Stimulated activated CD4-positive, alpha-beta T cell treated with anti-CD3 and anti-CD28 coated beads, Interleukin-15, amount 100 ng/mL, for 48 hours (primary cell): ENCODE results near the gene VWF.

ENCODE experiments used
- DNase-seq, 2 donors: peaks; one replicate each; pipeline ENCODE4 v3.0.0-alpha.2; 2020; ENCODE audit warnings: low read depth in 2 of 2

VWF gene

GRCh38 chr12:5948696-5949095 lies 175.8 kb downstream of the VWF start:
- DNase-seq: no peak

GRCh38 chr12:5947006-5947405 lies 177.5 kb downstream of the VWF start:
- no peak for DNase-seq

GRCh38 chr12:5946388-5946787 lies 178.1 kb downstream of the VWF start:
- DNase-seq: no peak

GRCh38 chr12:5945071-5946008 lies 179.1 kb downstream of the VWF start, which contains the start of gene ANO2:
Gene ANO2 (minus strand): TSS chr12:5945259. CDS start chr12:5945217, 42 bp downstream.
- no peak for DNase-seq

GRCh38 chr12:5944688-5945070 lies 179.8 kb downstream of the VWF start:
- no peak for DNase-seq

- no peak for DNase-seq
These were observed 180.4 kb downstream of the VWF start for GRCh38 chr12:5944053-5944452.

- DNase-seq: no peak
These were observed 182.6 kb downstream of the VWF start for GRCh38 chr12:5941907-5942306.

- no peak for DNase-seq
These were observed 196.5 kb downstream of the VWF start for GRCh38 chr12:5927732-5928516.

GRCh38 chr12:5925646-5926045 lies 198.8 kb downstream of the VWF start:
- no peak for DNase-seq

- DNase-seq: no peak
These were observed 200.1 kb downstream of the VWF start for GRCh38 chr12:5924342-5924741.

GRCh38 chr12:5923751-5924150 lies 200.7 kb downstream of the VWF start:
- DNase-seq: no peak

- no peak for DNase-seq
These were observed 201.3 kb downstream of the VWF start for GRCh38 chr12:5923043-5923605.

- DNase-seq: no peak
These were observed 202.2 kb downstream of the VWF start for GRCh38 chr12:5921966-5922899.

GRCh38 chr12:5921027-5921909 lies 203.2 kb downstream of the VWF start:
- no peak for DNase-seq

GRCh38 chr12:5916785-5917290 lies 207.6 kb downstream of the VWF start:
- DNase-seq: no peak

- no peak for DNase-seq
These were observed 209.0 kb downstream of the VWF start for GRCh38 chr12:5915511-5915910.

- DNase-seq: no peak
These were observed 209.9 kb downstream of the VWF start for GRCh38 chr12:5914387-5915149.

GRCh38 chr12:5913387-5913786 lies 211.1 kb downstream of the VWF start:
- no peak for DNase-seq
